ENCODE results near the gene ATG16L1.
A peak's percentile ranks its signal among the peaks of the same experiment; 100 is the strongest.
"Not testable (repeated sequence)": the region's sequence is repeated elsewhere in the genome, so short reads cannot be mapped to it uniquely, and the experiment has no call there.

Gene ATG16L1

DNA sequence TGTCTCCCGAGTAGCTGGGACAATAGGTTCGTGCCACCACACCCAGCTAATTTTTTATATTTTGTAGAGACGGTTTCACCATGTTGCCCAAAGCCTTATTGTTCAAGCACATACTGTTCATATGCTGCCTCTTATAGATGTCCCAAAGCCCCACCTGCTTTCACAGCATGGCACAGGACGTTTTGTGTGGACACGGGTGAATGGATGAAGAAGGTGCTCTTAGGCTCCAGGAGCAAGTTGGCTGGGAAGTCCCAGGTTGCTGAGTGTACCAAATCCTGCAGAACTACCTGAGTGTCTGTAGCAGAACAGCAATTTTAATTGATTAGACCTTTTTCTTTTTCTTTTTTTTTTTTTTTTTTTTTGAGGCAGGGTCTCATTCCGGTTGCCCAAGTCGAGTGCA, 45.6 kb downstream of the ATG16L1 start:
- DNase-seq, result peak; percentile 6

- no peak for DNase-seq
Observed at GRCh38 chr2:233300401-233300800, 48.9 kb downstream of the ATG16L1 start.

DNA sequence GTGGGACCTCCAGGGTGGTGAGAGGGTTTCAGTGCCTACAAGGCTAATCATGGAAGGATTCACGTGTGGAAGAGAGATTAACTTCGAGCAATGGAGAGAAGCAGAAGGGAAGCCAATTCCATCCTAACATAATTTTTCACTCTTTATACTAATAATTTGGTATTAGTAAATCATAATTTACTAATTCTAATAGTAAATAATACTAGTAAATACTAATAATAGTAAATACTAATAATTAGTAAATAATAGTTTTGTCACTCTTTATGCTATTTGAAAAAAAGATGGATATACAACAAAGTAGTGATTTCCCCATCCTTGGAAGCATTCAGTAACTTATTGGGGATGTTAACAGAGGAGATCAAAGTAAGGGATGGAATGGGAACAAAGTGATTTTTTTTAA, 49.8 kb downstream of the ATG16L1 start:
- no peak for DNase-seq

GRCh38 chr2:233301811-233302210, 50.3 kb downstream of the ATG16L1 start:
- no peak for DNase-seq

DNA sequence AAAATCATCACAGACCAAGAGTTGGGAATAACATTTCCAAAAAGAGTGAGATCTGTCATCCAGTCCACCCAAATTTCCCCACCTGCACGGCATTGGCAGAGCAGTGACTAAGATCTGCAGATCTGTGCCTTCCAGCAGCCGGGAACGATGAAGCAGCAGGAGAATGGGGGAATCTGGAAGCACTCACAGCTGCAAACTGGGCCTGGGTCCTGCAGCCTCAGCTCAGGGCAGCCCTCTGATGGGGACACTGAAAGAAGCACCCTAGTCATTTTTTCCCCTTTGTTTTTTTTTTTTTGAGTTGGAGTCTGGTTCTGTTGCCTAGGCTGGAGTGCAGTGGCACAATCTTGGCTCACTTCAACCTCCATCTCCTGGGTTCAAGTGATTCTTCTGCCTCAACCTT, 51.8 kb downstream of the ATG16L1 start:
- no peak for DNase-seq

GRCh38 chr2:233307565-233307964, 56.1 kb downstream of the ATG16L1 start, which contains the start of gene SAG:
SAG (plus strand) TSS chr2:233307816; CDS start chr2:233309190, 1,374 bp downstream.
- no peak for DNase-seq

- DNase-seq, result no peak
Observed at GRCh38 chr2:233311241-233311926, 59.9 kb downstream of the ATG16L1 start.

- DNase-seq, result no peak
Observed at GRCh38 chr2:233312874-233313273, 61.4 kb downstream of the ATG16L1 start.

GRCh38 chr2:233314180-233314925, 62.9 kb downstream of the ATG16L1 start:
- DNase-seq, result no peak

DNA sequence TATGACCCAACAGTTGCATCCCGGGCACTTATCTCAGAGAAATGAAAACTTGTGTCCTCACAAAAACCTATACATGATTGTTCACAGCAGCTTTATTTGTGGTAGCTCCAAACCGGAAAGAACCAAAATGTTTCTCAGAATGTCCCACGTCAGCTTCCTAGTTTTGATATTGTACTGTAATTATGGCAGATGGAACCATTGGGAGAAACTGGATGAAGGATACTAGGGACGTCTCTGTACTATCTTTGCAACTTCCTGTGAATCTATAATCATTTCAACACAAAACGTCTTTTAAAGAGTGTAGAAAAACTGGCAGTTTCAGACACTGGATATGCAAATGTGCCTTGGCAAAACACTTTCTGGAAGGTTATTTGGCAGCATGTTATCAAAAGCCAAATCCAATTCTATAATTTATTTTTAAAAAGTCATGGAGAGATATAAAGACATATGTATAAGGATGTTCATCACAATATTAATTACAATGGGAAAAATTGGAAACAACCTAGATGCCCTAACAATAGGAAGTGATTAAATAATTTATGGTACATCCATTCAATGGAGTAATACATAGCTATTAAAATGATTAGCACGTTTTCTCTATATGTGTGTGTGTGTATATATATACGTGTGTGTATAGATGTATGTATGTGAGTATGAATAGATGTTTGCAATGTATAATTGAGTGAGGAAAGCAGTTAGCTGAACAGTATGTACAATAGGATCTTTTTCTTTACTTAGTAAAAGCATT, 65.9 kb downstream of the ATG16L1 start:
- DNase-seq, result no peak

GRCh38 chr2:233319256-233319655, 67.8 kb downstream of the ATG16L1 start:
- DNase-seq, result no peak

DNA sequence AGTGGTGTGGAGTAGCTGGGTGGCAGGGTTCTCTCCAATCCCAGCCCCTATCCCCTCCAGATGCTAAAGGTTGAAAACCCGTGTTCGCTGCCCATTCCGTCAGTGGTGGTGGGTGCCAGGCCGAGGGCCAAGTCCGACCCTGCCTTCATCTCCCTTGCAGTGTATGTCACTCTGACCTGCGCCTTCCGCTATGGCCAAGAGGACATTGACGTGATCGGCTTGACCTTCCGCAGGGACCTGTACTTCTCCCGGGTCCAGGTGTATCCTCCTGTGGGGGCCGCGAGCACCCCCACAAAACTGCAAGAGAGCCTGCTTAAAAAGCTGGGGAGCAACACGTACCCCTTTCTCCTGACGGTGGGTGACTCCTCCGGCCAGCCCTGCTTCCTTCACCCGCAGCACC, 69.0 kb downstream of the ATG16L1 start:
- no peak for DNase-seq

DNA sequence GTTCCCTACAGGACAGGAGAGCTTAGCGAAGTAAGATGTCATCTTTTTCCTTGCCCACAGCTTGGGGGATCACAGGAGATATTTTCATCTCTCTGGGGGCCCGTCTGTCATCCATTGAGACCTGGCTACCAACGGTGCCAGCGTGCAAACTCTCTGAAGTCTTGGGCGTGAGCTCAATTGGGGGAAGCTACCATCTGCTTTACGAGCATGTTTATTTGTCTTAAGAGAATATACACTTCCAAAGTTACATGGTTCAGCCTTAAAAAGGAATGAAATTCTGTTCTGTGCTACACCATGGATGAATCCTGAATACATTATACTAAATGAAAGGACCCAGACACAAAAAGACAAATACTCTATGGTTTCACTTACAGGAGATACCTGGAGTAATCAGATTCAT, 69.7 kb downstream of the ATG16L1 start:
- DNase-seq, result no peak

GRCh38 chr2:233323851-233324250, 72.4 kb downstream of the ATG16L1 start:
- no peak for DNase-seq

DNA sequence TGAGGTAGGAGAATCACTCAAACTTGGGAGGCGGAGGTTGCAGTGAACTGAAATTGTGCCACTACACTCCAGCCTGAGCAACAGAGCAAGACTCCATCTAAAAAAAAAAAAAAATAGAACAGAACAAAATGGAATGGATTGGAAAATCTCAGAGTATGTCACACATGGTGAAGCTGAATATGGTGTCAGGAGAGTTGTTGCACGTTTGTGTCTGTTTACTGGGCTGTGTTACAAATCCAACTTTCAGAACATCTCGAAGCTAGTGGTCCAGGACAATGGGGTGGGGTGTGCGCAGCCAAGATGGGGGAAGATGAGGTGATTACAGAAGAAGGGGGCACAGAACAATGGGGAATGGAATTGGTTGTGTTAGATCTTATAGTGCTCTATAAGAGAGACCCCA, 73.8 kb downstream of the ATG16L1 start:
- DNase-seq, result no peak

DNA sequence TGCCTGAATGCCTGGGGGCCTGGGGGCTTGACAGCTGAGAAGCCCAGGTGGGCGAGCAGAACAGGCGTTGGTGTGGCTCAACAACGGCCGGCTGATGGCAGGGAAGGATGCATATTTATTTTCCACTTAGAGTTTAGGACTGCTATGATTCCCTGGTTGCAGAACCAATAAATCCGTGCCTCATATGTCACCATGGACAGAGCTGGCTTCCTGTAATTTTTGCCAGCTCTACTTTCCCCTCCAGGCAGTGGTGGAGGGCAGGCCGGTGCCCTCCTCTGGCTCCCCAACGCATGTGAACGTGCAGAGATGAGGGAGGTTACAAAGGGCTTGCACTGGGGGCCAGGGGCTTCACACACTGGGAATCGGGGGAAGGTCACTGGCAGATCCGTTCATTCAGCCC, 74.3 kb downstream of the ATG16L1 start:
- DNase-seq, result no peak

GRCh38 chr2:233326500-233326899, 75.0 kb downstream of the ATG16L1 start:
- no peak for DNase-seq

DNA sequence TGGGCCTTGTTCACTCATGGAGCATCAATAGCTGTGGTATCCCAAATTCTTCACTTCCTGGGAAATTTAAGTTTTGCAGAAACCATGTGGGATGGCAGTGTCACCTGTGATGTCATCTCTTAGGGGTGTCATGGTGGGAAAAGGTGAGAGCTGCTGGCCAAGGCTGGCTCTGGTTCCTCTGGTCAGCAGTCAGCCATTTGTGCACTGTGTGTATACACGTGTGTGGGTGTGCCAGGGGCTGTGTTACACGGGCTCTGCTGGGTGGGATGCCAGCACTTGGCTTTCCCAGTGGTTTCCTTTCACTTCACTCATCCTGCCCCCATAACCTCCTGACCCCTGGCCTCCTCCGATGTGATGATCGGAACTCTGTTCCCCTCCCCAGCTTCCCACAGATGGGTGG, 77.4 kb downstream of the ATG16L1 start:
- DNase-seq, result no peak

GRCh38 chr2:233329489-233330135, 78.1 kb downstream of the ATG16L1 start:
- no peak for DNase-seq

- no peak for DNase-seq
Observed at GRCh38 chr2:233331536-233331935, 80.1 kb downstream of the ATG16L1 start.

GRCh38 chr2:233332125-233332524, 80.7 kb downstream of the ATG16L1 start:
- no peak for DNase-seq

DNA sequence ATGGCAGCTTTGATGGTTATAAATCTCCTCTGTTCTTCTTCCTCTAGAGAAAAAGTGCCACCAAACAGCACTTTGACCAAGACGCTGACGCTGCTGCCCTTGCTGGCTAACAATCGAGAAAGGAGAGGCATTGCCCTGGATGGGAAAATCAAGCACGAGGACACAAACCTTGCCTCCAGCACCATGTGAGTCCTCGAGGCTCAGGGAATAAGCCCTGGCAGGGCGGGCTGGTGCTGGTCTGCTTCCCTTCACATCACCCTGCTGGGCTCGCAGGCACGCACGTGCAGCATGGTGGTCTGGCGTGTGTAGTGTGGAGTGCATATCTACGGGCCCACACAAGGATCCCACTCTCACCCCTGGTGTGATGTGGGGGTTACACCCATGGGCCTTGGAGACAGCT, 83.4 kb downstream of the ATG16L1 start:
- no peak for DNase-seq

DNA sequence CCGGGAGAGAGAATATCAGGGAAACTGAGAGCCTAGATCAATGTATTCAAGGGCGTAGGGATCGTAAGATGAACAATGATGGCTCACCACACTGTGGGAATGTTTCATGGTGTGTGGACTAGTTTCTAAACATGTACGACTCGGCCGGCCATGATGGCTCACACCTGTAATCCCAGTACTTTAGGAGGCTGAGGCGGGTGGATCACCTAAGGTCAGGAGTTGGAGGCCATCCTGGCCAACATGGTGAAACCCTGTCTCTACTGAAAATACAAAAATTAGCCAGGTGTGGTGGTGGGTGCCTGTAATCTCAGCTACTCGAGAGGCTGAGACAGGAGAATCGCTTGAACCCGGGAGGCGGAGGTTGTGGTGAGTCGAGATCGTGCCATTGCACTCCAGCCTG, 84.6 kb downstream of the ATG16L1 start:
- not testable (repeated sequence) for DNase-seq
